Bone marrow (tissue), 2 donors: ENCODE results near the gene LIPJ.

Experiments
- DNase-seq, 2 donors: peaks; one replicate each; lab custom pipeline; 2025; lab: John Stamatoyannopoulos, UW

LIPJ gene

GRCh38 chr10:88594482-88594881 lies 7.9 kb downstream of the LIPJ start:
- no peak for DNase-seq

GRCh38 chr10:88598055-88598454 lies 11.5 kb downstream of the LIPJ start:
- peak in 1 of 2 donors; percentile 38 for DNase-seq

DNA sequence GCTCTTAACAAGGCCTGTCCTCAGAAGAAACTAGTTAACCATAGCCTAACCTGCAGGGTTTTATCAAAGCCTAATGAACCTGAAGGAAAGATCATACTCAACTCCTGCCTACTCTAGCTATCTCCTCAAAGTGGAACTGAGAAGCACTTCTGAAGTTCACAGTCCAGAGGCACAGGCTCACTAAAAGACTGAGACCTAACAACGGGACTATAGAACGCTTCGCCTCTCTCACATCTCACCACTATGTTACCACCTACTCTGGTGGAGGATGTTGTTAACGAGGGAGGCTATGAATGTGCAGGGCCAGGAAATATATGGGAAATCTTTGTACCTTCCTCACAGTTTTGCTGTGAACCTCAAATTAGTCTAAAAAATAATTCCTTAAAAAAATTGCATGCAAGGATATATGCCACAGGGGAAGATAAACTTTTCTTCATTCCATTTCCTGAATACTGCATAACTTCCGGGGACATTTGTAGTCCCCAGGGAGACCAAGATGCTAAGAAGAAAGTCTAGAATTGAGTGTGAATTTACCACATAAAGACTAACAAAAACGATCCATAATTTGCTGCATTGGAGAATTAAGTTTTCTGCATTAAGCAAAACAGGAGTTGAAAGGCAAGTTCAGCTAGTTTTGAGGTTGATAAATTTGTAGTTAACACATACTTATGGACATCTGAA lies 21.6 kb downstream of the LIPJ start:
- DNase-seq, result no peak

- DNase-seq, result no peak
Observed at GRCh38 chr10:88608780-88609179, 22.2 kb downstream of the LIPJ start.

DNA sequence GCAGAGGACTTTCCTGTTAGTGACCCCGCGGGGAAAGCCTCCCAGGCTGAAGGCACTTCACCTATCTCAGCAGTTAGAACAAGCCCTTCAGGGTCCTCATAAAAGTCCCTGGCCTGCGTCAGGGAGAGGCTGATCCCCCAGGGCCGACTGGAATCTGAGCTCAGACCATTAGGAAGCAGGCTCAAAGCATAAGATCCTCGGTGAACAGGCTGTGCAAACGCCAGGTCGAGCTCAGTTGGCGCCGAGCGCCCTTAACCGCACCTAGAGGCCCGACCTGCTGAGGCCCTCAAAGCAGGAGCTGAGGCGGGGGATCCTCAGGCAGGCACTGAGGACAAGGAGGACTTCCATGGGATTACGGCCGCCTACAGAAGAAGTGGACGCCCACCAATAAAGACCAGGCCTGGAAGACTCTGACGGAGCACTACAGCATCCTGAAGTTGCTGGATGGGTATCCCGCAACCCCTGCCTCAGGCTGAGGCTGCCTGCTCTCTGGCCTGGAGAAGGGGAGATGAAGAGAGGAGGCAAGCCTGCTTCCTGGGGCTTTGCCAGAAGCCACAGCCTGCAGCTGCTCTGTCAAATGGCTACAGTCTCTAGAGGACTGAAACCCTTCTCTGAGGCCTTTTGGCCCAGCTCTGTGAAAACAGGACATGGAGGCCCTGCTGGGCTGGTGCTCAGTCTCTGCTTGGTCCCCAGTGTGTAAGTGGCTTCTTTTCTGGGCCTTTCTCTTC lies 29.9 kb downstream of the LIPJ start:
- no peak for DNase-seq

DNA sequence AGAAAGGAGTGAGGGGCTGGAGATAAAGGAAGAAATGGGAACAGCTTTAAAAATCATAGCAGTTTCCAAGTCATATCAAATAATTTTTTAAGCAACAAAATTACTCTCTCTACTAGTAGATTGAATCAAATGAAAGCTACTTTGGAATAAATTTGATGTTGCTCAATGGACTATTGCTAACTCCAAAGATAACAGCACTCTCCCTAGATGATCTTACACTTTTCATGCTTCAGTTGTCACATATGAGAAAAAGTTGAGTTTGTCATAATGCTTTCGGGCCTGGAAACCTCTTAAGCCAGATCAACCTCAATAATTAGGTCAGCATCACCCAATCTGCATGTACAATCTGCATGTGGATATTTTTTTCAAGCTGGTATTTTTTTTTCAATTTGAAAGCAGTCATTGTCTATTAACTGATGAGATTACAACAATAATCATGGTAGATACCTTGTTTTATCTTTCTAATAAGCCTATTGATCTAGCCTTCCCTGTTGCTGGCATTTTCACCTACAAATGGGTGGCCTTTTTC lies 31.3 kb downstream of the LIPJ start:
- no peak for DNase-seq

DNA sequence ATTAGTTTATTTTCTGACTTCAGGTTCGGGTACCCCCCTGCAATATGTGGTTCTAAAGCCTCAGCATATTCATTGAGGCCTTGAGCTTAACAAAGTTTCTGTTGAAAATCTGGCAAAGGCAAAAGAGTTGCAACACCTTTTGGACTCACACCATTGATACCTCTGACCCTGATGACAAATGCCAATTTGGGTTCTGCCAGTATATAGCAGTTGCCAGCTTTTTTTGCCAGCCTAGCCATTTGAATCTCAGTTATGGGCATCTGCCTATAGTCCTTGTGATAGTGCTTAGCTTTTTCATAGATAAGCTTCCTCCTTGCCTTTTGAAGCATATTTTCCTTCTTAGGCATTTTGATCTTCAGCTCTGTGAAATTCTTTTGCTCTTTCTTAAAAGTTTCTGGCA lies 31.9 kb downstream of the LIPJ start:
- DNase-seq, result no peak

GRCh38 chr10:88620441-88620840 lies 33.9 kb downstream of the LIPJ start:
- no peak for DNase-seq

DNA sequence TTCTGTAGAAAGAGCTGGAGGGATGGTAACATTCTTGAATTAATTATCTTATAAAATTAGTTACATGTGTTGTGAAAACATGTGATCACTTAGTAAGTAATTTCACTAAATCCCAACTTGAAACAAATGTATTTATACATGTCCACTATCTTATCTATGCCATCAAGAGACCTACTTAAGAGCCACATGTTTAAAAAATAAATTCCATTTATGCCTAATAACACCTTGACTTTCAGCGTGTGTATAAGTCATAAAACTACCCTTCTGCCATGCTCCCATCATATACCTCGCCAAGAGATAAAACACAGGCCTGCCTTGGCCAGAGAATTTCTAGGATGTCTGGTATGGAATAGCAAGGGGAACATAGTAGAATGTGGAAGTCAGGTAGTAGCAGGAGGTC lies 37.3 kb downstream of the LIPJ start:
- no peak for DNase-seq

DNA sequence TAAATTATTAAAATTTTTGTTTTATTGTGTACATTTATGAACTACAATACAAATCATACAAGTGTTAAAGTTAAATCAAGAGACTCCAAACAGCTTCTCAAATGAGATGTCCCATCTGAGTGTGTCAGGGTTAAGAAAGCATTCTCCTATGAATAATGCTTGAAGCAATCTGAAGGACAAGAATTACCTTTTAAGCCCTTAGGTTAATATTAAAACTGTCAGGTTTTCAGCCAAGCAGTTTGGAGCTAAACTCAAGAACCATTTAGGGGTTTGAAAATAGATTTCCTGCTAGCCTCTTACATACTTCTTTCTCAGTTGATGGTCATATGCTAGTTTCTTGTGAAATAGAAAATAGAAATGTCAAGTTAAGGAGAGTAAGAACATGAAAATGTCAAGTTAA lies 38.3 kb downstream of the LIPJ start:
- DNase-seq, result no peak

DNA sequence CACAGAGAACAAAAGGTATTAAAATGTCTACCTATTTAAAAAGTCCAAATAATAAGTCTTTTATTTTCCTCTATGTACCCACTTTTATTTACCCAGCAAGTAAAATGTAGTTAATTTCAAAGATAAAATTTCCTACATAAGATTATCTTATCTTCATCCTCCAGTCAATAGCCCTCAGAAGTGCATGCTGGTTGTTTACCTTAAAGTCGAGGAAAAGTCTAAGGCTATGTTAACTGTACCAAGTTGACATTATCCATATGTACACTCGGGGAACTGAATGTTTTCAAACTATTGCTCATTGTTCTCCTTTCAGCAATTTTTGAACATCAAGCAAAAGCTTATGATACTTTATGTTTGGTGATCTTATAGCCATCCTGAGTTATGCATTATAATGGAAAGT lies 53.6 kb downstream of the LIPJ start:
- DNase-seq, result no peak

- DNase-seq, result no peak
Observed at GRCh38 chr10:88642209-88642608, 55.6 kb downstream of the LIPJ start.

DNA sequence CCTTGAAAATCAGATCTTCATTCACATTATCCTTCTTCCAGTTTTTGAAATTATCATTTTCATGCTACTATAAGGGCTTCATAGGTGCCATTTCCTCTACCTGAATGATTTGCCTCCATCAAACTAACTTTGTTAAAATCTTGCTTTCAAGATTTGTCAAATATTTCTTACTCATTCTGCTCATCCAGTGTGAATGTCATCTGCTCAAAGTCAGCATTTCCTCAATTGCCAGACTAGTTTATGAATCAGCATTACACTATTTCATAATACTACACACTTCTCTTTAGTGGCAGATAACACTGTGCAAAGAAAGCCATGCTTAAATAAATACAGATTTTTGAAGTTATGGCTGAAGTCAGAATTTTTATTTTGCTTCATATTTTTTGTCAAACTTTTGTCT lies 56.4 kb downstream of the LIPJ start:
- peak in 1 of 2 donors; percentile 16 for DNase-seq

DNA sequence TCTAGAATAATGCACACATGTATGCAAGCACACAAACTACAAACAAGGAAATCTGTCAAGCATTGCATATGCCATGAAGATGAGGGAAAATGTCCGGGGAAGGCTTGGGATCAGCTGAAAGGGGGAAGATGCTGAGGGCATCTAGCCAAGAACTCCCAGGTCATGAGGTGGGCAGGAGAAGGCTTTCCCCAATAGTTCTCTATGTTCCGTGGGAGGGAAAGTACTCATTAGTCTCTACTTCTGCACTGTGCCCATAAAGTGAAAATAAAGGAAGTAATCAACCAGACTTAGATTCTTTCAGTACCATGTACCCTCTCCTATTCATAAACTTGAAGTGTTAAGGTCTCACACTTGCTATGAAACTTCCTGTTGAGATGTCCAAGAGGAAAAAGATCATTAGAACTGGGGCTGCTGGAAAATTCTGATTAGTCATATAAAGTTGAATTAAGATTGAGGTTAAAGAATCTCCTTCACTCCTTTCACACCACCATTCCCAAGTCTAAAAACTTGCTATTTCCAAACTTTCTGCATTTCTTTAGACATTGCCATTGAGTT lies 60.6 kb downstream of the LIPJ start:
- DNase-seq, result no peak

DNA sequence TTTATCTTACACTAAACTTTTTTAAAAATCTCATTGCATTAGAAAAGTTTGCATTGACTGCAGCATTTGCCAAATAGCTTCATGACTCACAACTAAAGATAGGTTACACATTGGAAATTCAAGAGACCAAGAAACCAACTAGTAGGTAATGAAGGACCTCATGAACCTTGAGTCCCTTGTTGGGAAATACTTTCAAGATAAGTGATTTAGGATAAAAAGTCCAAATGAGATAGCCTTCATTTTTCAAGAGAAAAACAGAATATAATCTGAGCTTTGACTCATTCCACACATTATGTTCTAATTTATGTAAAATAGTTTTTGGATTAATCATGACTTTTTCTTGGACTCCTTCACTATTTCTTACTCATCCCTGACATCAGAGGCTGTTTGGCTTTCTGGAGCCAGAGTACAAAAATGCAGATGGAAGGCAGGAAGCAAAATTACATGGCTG lies 64.6 kb downstream of the LIPJ start:
- DNase-seq, result no peak

GRCh38 chr10:88652616-88653015 lies 66.1 kb downstream of the LIPJ start:
- DNase-seq, result no peak
